AG04450 (cell line): Measurements from ENCODE around the gene ZNF846. TPM values are rescaled to one million over a fixed set of nuclear protein-coding genes. Genes with fewer than 3 reads are reported as not detected.
"Not testable (repeated sequence)": the region's sequence is repeated elsewhere in the genome, so short reads cannot be mapped to it uniquely, and the experiment has no call there.

ENCODE experiments used
- CTCF ChIA-PET: fragments of 300-600, 350-600 bp; formaldehyde crosslinking; extraction: SDS; loops from one replicate; lab custom pipeline; 2022; ENCODE audit warnings: antibody characterized with exemption, inconsistent platforms; lab: Charles Lee
- POLR2A ChIA-PET: fragments of 350-600 bp; formaldehyde crosslinking; extraction: SDS; loops from one replicate; lab custom pipeline; 2021; ENCODE audit warnings: antibody characterized with exemption, inconsistent platforms; lab: Yijun Ruan, JAX
- DNase-seq: peaks from one replicate; pipeline ENCODE4 v3.0.0-alpha.2; 2011; ENCODE audit warnings: low read depth, low spot score
- H3K27ac ChIP-seq: one replicate; pipeline ENCODE4 v1.5.1; 2012; ENCODE audit warnings: low read depth, low read length, control low read depth
- H3K27me3 ChIP-seq: one replicate; pipeline ENCODE4 v1.6.0; 2012; ENCODE audit warnings: low read length; ENCODE audit not compliant: control insufficient read depth, insufficient read depth
- H3K4me3 ChIP-seq: 2 replicates; pipeline ENCODE4 v1.5.1; 2011; ENCODE audit warnings: mild to moderate bottlenecking, low read depth, low read length, control low read depth
- H3K9me3 ChIP-seq: 2 replicates; pipeline ENCODE4 v1.5.1; 2012; ENCODE audit warnings: low read length; ENCODE audit not compliant: control insufficient read depth, insufficient read depth
- CTCF ChIP-seq: IDR thresholded peaks from 2 replicates; pipeline ENCODE4 v1.5.1; 2011; ENCODE audit warnings: low read depth, low read length, control low read depth, inconsistent platforms
- polyA plus RNA-seq: library from polyadenylated mRNA; depleted of rRNA; stranded (reverse); fragments of >200 nt; gene quantifications from 2 replicates; pipeline ENCODE4 v1.2.3, GENCODE V29; 2011

The ZNF846 gene
- polyA plus RNA-seq, 1 experiment, result 9.2 TPM

- ChIA-PET CTCF (interaction anchor here (0.6 to 2.5 kb wide), 6 partner anchors 161 to 472 kb away, joined by 3 to 21 read pairs (median 5); partner anchors contain the start of gene ZNF121), POLR2A (no interaction called here)
- H3K27ac ChIP-seq, result peak overlapping the region; percentile 11
- 0 out of 2 replicates have a peak overlapping the region, but pooled peaks have one; percentile 4 for H3K4me3 ChIP-seq
- peaks cover 15% of the 10 kb centered on the region; the same call in 1 of the 2 replicates for H3K9me3 ChIP-seq
- no peaks in the 10 kb centered on the region for H3K27me3 ChIP-seq
- no peak for TF ChIP-seq CTCF
- DNase-seq, result no peak
Observed at GRCh38 chr19:9789066-9789465, 20.5 kb upstream of the ZNF846 start.

- H3K27me3 ChIP-seq, DNase-seq, H3K27ac ChIP-seq, H3K4me3 ChIP-seq, POLR2A ChIA-PET: not testable (repeated sequence)
- CTCF ChIA-PET, result interaction anchor here (0.6 to 2.5 kb wide), 8 partner anchors 161 to 471 kb away, joined by 3 to 21 read pairs (median 5); partner anchors contain the start of gene ZNF121
- H3K9me3 ChIP-seq, result peaks cover 15% of the 10 kb centered on the region; the same call in 1 of the 2 replicates
Observed at GRCh38 chr19:9788604-9789003, 20.1 kb upstream of the ZNF846 start.

GRCh38 chr19:9786819-9787218, 18.3 kb upstream of the ZNF846 start:
- CTCF ChIA-PET, result interaction anchor here (2.5 kb wide), 1 partner anchor 161 kb away, joined by 21 read pairs; no protein-coding TSS in a partner anchor
- POLR2A ChIA-PET, result no interaction called here
- H3K27me3 ChIP-seq, result no peaks in the 10 kb centered on the region
- no peak for TF ChIP-seq CTCF
- DNase-seq, result no peak
- peaks cover 7% of the 10 kb centered on the region; the same call in 1 of the 2 replicates for H3K9me3 ChIP-seq
- H3K4me3 ChIP-seq, result no peak overlapping the region
- H3K27ac ChIP-seq, result no peak overlapping the region

GRCh38 chr19:9786342-9786741, 17.8 kb upstream of the ZNF846 start:
- peaks cover 7% of the 10 kb centered on the region; the same call in 1 of the 2 replicates for H3K9me3 ChIP-seq
- peak overlapping the region; percentile 91 for H3K27ac ChIP-seq
- peak overlapping the region; percentile 85 for H3K4me3 ChIP-seq
- TF ChIP-seq CTCF, result no peak
- H3K27me3 ChIP-seq, result no peaks in the 10 kb centered on the region
- POLR2A ChIA-PET, result no interaction called here
- CTCF ChIA-PET, result no interaction called here
- no peak for DNase-seq

GRCh38 chr19:9785367-9786331, 17.1 kb upstream of the ZNF846 start:
- Histone ChIP-seq H3K27ac (peak overlapping the region; percentile 91), H3K9me3 (peaks cover 7% of the 10 kb centered on the region; the same call in 1 of the 2 replicates), H3K27me3 (no peaks in the 10 kb centered on the region), H3K4me3 (peak overlapping the region; percentile 85)
- no peak for TF ChIP-seq CTCF
- ChIA-PET CTCF (interaction anchor here (0.6 kb wide), 1 partner anchor 142 kb away, joined by 4 read pairs; no protein-coding TSS in a partner anchor), POLR2A (interaction anchor here (0.7 to 0.9 kb wide), 3 partner anchors 17 to 326 kb away, joined by 4 to 13 read pairs (median 10); partner anchors contain the start of gene ZNF846)
- DNase-seq, result peak; percentile 91

- POLR2A ChIA-PET, H3K9me3 ChIP-seq, H3K27me3 ChIP-seq, H3K27ac ChIP-seq, CTCF ChIA-PET, H3K4me3 ChIP-seq, DNase-seq: not testable (repeated sequence)
Observed at GRCh38 chr19:9784163-9784496, 15.6 kb upstream of the ZNF846 start.
